Measurements from ENCODE around the gene ME3.

DNA sequence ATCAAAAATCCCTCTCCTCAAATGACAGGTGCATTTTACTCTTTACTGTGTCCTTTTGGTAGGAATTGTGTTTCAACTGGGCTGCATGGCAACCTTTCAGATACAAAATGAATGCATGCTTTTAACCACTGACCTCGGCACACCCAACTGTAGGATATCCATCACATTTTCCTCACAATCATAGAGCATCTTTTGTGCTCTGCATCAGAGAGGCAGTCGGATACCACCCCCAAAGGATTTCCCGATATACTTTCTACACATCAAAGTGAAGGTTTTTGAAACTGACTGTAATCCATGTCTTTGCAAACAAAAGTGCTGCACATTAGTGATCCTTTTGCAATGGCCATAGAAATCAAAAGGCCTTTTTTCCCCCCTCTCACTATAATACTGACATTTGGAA, 9.1 kb downstream of the ME3 start:
- TF ChIP-seq, protein P1, sequence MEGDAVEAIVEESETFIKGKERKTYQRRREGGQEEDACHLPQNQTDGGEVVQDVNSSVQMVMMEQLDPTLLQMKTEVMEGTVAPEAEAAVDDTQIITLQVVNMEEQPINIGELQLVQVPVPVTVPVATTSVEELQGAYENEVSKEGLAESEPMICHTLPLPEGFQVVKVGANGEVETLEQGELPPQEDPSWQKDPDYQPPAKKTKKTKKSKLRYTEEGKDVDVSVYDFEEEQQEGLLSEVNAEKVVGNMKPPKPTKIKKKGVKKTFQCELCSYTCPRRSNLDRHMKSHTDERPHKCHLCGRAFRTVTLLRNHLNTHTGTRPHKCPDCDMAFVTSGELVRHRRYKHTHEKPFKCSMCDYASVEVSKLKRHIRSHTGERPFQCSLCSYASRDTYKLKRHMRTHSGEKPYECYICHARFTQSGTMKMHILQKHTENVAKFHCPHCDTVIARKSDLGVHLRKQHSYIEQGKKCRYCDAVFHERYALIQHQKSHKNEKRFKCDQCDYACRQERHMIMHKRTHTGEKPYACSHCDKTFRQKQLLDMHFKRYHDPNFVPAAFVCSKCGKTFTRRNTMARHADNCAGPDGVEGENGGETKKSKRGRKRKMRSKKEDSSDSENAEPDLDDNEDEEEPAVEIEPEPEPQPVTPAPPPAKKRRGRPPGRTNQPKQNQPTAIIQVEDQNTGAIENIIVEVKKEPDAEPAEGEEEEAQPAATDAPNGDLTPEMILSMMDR (IDR thresholded peaks at IDR 0.05), result no peak
- no peak for TF ChIP-seq POLR2A (IDR thresholded peaks at IDR 0.05)
